Liver (tissue), 3 donors: ENCODE data around the gene PRSS23.

Experiments used
- ATF3 ChIP-seq: IDR thresholded peaks from 2 replicates; pipeline ENCODE4 v1.6.1; 2016; ENCODE audit warnings: antibody characterized with exemption
- CTCF ChIP-seq: fragments of 150-350 bp; IDR thresholded peaks from 2 replicates; pipeline ENCODE4 v1.5.1; 2017; ENCODE audit warnings: improper control_type of control experiment, low read depth, low read length; ENCODE audit not compliant: missing input control
- JUND ChIP-seq, 2 donors: IDR thresholded peaks; 2 replicates each; pipeline ENCODE4 v1.6.1; 2016; ENCODE audit warnings: antibody characterized with exemption in 2 of 2
- MAX ChIP-seq: IDR thresholded peaks from 2 replicates; pipeline ENCODE4 v1.6.1; 2016; ENCODE audit warnings: antibody characterized with exemption
- REST ChIP-seq: IDR thresholded peaks from 2 replicates; pipeline ENCODE4 v1.6.1; 2016; ENCODE audit warnings: antibody characterized with exemption, mild to moderate bottlenecking
- SP1 ChIP-seq: IDR thresholded peaks from 2 replicates; pipeline ENCODE4 v1.6.1; 2018; ENCODE audit warnings: antibody characterized with exemption, mild to moderate bottlenecking
- TAF1 ChIP-seq: conservative IDR thresholded peaks from 2 replicates; pipeline ENCODE4 v1.6.1; 2016; ENCODE audit warnings: antibody characterized with exemption, mild to moderate bottlenecking
- YY1 ChIP-seq: IDR thresholded peaks from 2 replicates; pipeline ENCODE4 v1.6.1; 2016; ENCODE audit warnings: antibody characterized with exemption, mild to moderate bottlenecking
- ZBTB33 ChIP-seq: IDR thresholded peaks from 2 replicates; pipeline ENCODE4 v1.6.1; 2016; ENCODE audit warnings: antibody characterized with exemption
- donor health status: healthy.
- donor health status: healthy.

- TF ChIP-seq CTCF (no peak), YY1 (no peak), SP1 (no peak), JUND (IDR thresholded peaks at IDR 0.05) (no peak), MAX (no peak), REST (no peak), ATF3 (no peak), TAF1 (no peak), ZBTB33 (no peak)
These were observed 12.6 kb downstream of the PRSS23 start for GRCh38 chr11:86812981-86813380.
